ENCODE measurements around the gene RASGRF1. TPM values are rescaled to one million over a fixed set of nuclear protein-coding genes. Genes with fewer than 3 reads are reported as not detected.

Gene RASGRF1
- total and polyA plus RNA-seq, 2 donors (not counting 1 experiment from before 2014, with no cell fraction given) = 1.0 to 9.4 TPM

GRCh38 chr15:79002581-79002980 is 88.0 kb downstream of the RASGRF1 start:
- intact Hi-C loops (cut with micrococcal nuclease) = no loop called here
- Histone ChIP-seq H3K9ac (ENCODE audit: low read length) (no peak overlapping the region), H3K9me3 (ENCODE audit: control extremely low read depth in 1 of 3, control insufficient read depth in 2 of 3, insufficient read depth in 1 of 3, low read length in 2 of 3) (no peaks in the 10 kb centered on the region), H3K4me2 (replicated peaks; ENCODE audit: low read depth, low read length, poor library complexity, severe bottlenecking) (no peak overlapping the region), H3K4me3 (ENCODE audit: control extremely low read depth in 1 of 5, extremely low read depth in 1 of 5, insufficient read depth in 1 of 5, low read depth in 2 of 5, low read length in 4 of 5) (no peak overlapping the region), H3K27me3 (replicated peaks in 1 of 4; ENCODE audit: control extremely low read depth in 1 of 4, control insufficient read depth in 3 of 4, insufficient read depth in 4 of 4, low read length in 3 of 4) (no peaks in the 10 kb centered on the region), H3K4me1 (ENCODE audit: control insufficient read depth in 2 of 2, insufficient read depth in 2 of 2, low read length in 2 of 2) (peaks cover 25 to 37% of the 10 kb centered on the region in 2 donors), H3K36me3 (replicated peaks in 1 of 2; ENCODE audit: control extremely low read depth in 1 of 2, control insufficient read depth in 1 of 2, extremely low read depth in 1 of 2, insufficient read depth in 2 of 2, low read length in 1 of 2) (no peaks in the 10 kb centered on the region), H3K79me2 (ENCODE audit: control insufficient read depth, insufficient read depth, low read length) (no peaks in the 10 kb centered on the region), H3K27ac (ENCODE audit: low read length in 2 of 2) (no peak overlapping the region), H4K20me1 (ENCODE audit: control insufficient read depth, insufficient read depth, low read length, poor library complexity, severe bottlenecking) (no peaks in the 10 kb centered on the region), H2AFZ (ENCODE audit: insufficient read depth, low read depth, low read length, poor library complexity, severe bottlenecking) (no peak overlapping the region)
- TF ChIP-seq CTCF (IDR thresholded peaks at IDR 0.05) (no peak), EZH2 (IDR thresholded peaks at IDR 0.05; ENCODE audit: borderline replicate concordance, insufficient read depth, low read depth, low read length, poor library complexity, severe bottlenecking) (no peak)
- peak overlapping the region; percentile 95 for H3K27ac Mint-ChIP-seq
- DNase-seq (no peak), ATAC-seq (ENCODE audit: low read depth) (no peak)
- ChIA-PET CTCF (interaction anchor here (0.5 to 3.1 kb wide), 5 partner anchors 23 to 164 kb away, joined by 3 to 37 read pairs (median 3); no protein-coding TSS in a partner anchor), POLR2A (no interaction called here)
- no peaks in the 10 kb centered on the region for H3K9me3 Mint-ChIP-seq (ENCODE audit: insufficient read depth)
- no peak overlapping the region for H3K4me3 Mint-ChIP-seq
- 91% methylated on average over 8 of the region's 9 CpGs for WGBS (ENCODE audit: insufficient coverage)
- H3K27me3 Mint-ChIP-seq = no peaks in the 10 kb centered on the region
- peaks cover 36% of the 10 kb centered on the region for H3K4me1 Mint-ChIP-seq

- no peak overlapping the region for H2AFZ ChIP-seq (ENCODE audit: insufficient read depth, low read depth, low read length, poor library complexity, severe bottlenecking)
- Mint-ChIP-seq H3K27ac (no peak overlapping the region), H3K9me3 (ENCODE audit: insufficient read depth) (no peaks in the 10 kb centered on the region), H3K27me3 (no peaks in the 10 kb centered on the region), H3K4me3 (no peak overlapping the region), H3K4me1 (peaks cover 16% of the 10 kb centered on the region)
- no peak for TF ChIP-seq EZH2 (IDR thresholded peaks at IDR 0.05; ENCODE audit: borderline replicate concordance, insufficient read depth, low read depth, low read length, poor library complexity, severe bottlenecking)
- TF ChIP-seq CTCF (IDR thresholded peaks at IDR 0.05) = no peak
- no peaks in the 10 kb centered on the region for H3K79me2 ChIP-seq (ENCODE audit: control insufficient read depth, insufficient read depth, low read length)
- no peak overlapping the region for H3K9ac ChIP-seq (ENCODE audit: low read length)
- H3K27ac ChIP-seq (ENCODE audit: low read length in 2 of 2) = no peak overlapping the region
- ATAC-seq (ENCODE audit: low read depth) = no peak
- H3K4me2 ChIP-seq (replicated peaks; ENCODE audit: low read depth, low read length, poor library complexity, severe bottlenecking) = no peak overlapping the region
- H3K27me3 ChIP-seq (replicated peaks in 1 of 4; ENCODE audit: control extremely low read depth in 1 of 4, control insufficient read depth in 3 of 4, insufficient read depth in 4 of 4, low read length in 3 of 4) = no peaks in the 10 kb centered on the region
- WGBS (ENCODE audit: insufficient coverage) = 94% methylated on average over 3 of the region's 11 CpGs
- intact Hi-C loops (cut with micrococcal nuclease) = no loop called here
- H4K20me1 ChIP-seq (ENCODE audit: control insufficient read depth, insufficient read depth, low read length, poor library complexity, severe bottlenecking) = no peaks in the 10 kb centered on the region
- H3K4me3 ChIP-seq (ENCODE audit: control extremely low read depth in 1 of 5, extremely low read depth in 1 of 5, insufficient read depth in 1 of 5, low read depth in 2 of 5, low read length in 4 of 5) = no peak overlapping the region
- no peak for DNase-seq
- peaks cover 11 to 15% of the 10 kb centered on the region in 2 donors for H3K4me1 ChIP-seq (ENCODE audit: control insufficient read depth in 2 of 2, insufficient read depth in 2 of 2, low read length in 2 of 2)
- H3K36me3 ChIP-seq (replicated peaks in 1 of 2; ENCODE audit: control extremely low read depth in 1 of 2, control insufficient read depth in 1 of 2, extremely low read depth in 1 of 2, insufficient read depth in 2 of 2, low read length in 1 of 2) = no peaks in the 10 kb centered on the region
- CTCF ChIA-PET = interaction anchor here (1.0 to 2.3 kb wide), 3 partner anchors 10 to 26 kb away, joined by 3 to 12 read pairs (median 4); no protein-coding TSS in a partner anchor
- POLR2A ChIA-PET = no interaction called here
- H3K9me3 ChIP-seq (ENCODE audit: control extremely low read depth in 1 of 3, control insufficient read depth in 2 of 3, insufficient read depth in 1 of 3, low read length in 2 of 3) = no peaks in the 10 kb centered on the region
Measured at GRCh38 chr15:78999636-79000035, 90.9 kb downstream of the RASGRF1 start.

All from B cell (primary cell).